Left ventricle myocardium inferior (tissue), 1 donor: ENCODE results near the gene SLC25A5. TPM values are rescaled to one million over a fixed set of nuclear protein-coding genes. Genes with fewer than 3 reads are reported as not detected.

ENCODE experiments used
- DNase-seq: peaks from one replicate; pipeline ENCODE4 v3.0.0-alpha.2; 2020
- H3K27ac ChIP-seq: fragments of 200-600 bp; replicated peaks from 2 replicates; pipeline ENCODE4 v1.8.0; 2021
- H3K27me3 ChIP-seq: fragments of 200-600 bp; 2 replicates; pipeline ENCODE4 v1.8.0; 2021; ENCODE audit warnings: low read depth
- H3K36me3 ChIP-seq: fragments of 200-600 bp; 2 replicates; pipeline ENCODE4 v1.8.0; 2021
- H3K4me1 ChIP-seq: fragments of 200-600 bp; 2 replicates; pipeline ENCODE4 v1.8.0; 2021
- H3K4me3 ChIP-seq: fragments of 200-600 bp; 2 replicates; pipeline ENCODE4 v1.8.0; 2021; ENCODE audit warnings: mild to moderate bottlenecking, moderate library complexity
- H3K9me3 ChIP-seq: fragments of 200-600 bp; replicated peaks from 2 replicates; pipeline ENCODE4 v1.8.0; 2021
- CTCF ChIP-seq: fragments of 200-600 bp; IDR thresholded peaks from 2 replicates; pipeline ENCODE4 v1.8.0; 2021; ENCODE audit warnings: antibody characterized with exemption, mild to moderate bottlenecking, borderline replicate concordance
- intact Hi-C: fragments of 100-400 bp; cut with micrococcal nuclease; formaldehyde crosslinking; loops from one replicate; pipeline ENCODE4 v1.11.0; 2022
- total RNA-seq: library from RNA; stranded (reverse); fragmentation: NEBNext Ultra II Directional; extraction: Animal tissue kit (Norgen Biotek cat#: 25700); gene quantifications from one replicate; pipeline ENCODE4 v1.2.1, GENCODE V29; 2021
- donor health status: DM: no; HTN: yes; CAD: no; lungs with severe emphysema.

SLC25A5 gene
- total RNA-seq, 1 donor from 2014 or later: 191 TPM

GRCh38 chrX:119453202-119453601 is 15.0 kb upstream of the SLC25A5 start:
- TF ChIP-seq CTCF: no peak
- DNase-seq: no peak
- Histone ChIP-seq H3K9me3 (no peaks in the 10 kb centered on the region), H3K36me3 (no peaks in the 10 kb centered on the region), H3K4me3 (no peak overlapping the region), H3K4me1 (no peaks in the 10 kb centered on the region), H3K27ac (no peak overlapping the region), H3K27me3 (no peaks in the 10 kb centered on the region)
- intact Hi-C loops: no loop called here

GRCh38 chrX:119455264-119455663 is 13.0 kb upstream of the SLC25A5 start:
- Histone ChIP-seq H3K36me3 (no peaks in the 10 kb centered on the region), H3K4me3 (no peak overlapping the region), H3K9me3 (no peaks in the 10 kb centered on the region), H3K27ac (no peak overlapping the region), H3K27me3 (no peaks in the 10 kb centered on the region), H3K4me1 (no peaks in the 10 kb centered on the region)
- intact Hi-C loops: no loop called here
- no peak for DNase-seq
- no peak for TF ChIP-seq CTCF

- intact Hi-C loops: no loop called here
- no peaks in the 10 kb centered on the region for H3K9me3 ChIP-seq
- H3K27me3 ChIP-seq: no peaks in the 10 kb centered on the region
- H3K4me3 ChIP-seq: no peak overlapping the region
- no peak for TF ChIP-seq CTCF
- H3K4me1 ChIP-seq: no peaks in the 10 kb centered on the region
- H3K27ac ChIP-seq: no peak overlapping the region
- no peaks in the 10 kb centered on the region for H3K36me3 ChIP-seq
- no peak for DNase-seq
Observed at GRCh38 chrX:119459181-119459580, 9.1 kb upstream of the SLC25A5 start.

- intact Hi-C loops: no loop called here
- TF ChIP-seq CTCF: no peak
- DNase-seq: no peak
- Histone ChIP-seq H3K36me3 (peaks cover 5% of the 10 kb centered on the region), H3K27me3 (no peaks in the 10 kb centered on the region), H3K9me3 (no peaks in the 10 kb centered on the region), H3K4me3 (no peak overlapping the region), H3K27ac (no peak overlapping the region), H3K4me1 (peaks cover 9% of the 10 kb centered on the region)
Observed at GRCh38 chrX:119465555-119465954, 2.7 kb upstream of the SLC25A5 start.

- H3K9me3 ChIP-seq: no peaks in the 10 kb centered on the region
- no peak overlapping the region for H3K4me3 ChIP-seq
- no peak for DNase-seq
- peaks cover 18% of the 10 kb centered on the region for H3K36me3 ChIP-seq
- intact Hi-C loops: no loop called here
- H3K4me1 ChIP-seq: peaks cover 9% of the 10 kb centered on the region
- H3K27me3 ChIP-seq: no peaks in the 10 kb centered on the region
- H3K27ac ChIP-seq: no peak overlapping the region
- TF ChIP-seq CTCF: no peak
Observed at GRCh38 chrX:119466970-119467369, 1.3 kb upstream of the SLC25A5 start.

GRCh38 chrX:119467433-119467832 is 811 bp upstream of the SLC25A5 start:
- peaks cover 9% of the 10 kb centered on the region for H3K4me1 ChIP-seq
- H3K27me3 ChIP-seq: no peaks in the 10 kb centered on the region
- peak overlapping the region; percentile 87 for H3K4me3 ChIP-seq
- no peak for DNase-seq
- peak overlapping the region; percentile 97 for H3K27ac ChIP-seq
- no peak for TF ChIP-seq CTCF
- no peaks in the 10 kb centered on the region for H3K9me3 ChIP-seq
- peaks cover 18% of the 10 kb centered on the region for H3K36me3 ChIP-seq
- intact Hi-C loops: no loop called here
